ENCODE results near the gene CNTN5. TPM values are rescaled to one million over a fixed set of nuclear protein-coding genes. Genes with fewer than 3 reads are reported as not detected.

CNTN5 gene
- total and polyA plus RNA-seq, 10 of the 15 experiments (the other 5 are each of a cell fraction or from before 2014, with no cell fraction given) = 0.01 TPM; not detected in 9

DNA sequence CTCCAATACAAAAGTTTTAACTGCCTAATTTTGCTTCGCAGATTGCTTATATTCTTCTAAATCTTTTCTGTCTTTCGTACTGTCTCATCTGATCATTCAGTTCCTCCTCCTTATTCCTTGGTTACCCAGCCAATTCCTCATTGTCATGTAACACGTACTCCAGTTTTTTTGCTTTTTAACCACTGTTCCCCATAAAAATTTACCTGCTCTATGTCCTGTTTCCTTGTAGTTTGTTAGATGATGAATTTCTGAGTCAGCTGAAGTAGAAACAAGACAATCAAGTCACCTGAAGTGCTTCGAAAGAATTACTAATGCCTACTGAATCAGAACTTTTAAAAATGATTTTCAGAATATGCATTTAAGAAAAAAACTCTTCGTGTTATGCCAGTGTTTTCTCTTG lies 150.6 kb downstream of the CNTN5 start:
- Histone ChIP-seq H4K20me1 (ENCODE audit: control insufficient read depth, insufficient read depth) (no peaks in the 10 kb centered on the region), H3K27ac (ENCODE audit: control insufficient read depth, insufficient read depth) (no peak overlapping the region), H3K27me3 (replicated peaks in 1 of 2; ENCODE audit: control insufficient read depth in 2 of 2, insufficient read depth in 2 of 2, low read length in 1 of 2) (no peaks in the 10 kb centered on the region), H3K9ac (ENCODE audit: control insufficient read depth, insufficient read depth, low read length) (no peak overlapping the region), H3K4me1 (ENCODE audit: control insufficient read depth, insufficient read depth, low read length) (no peaks in the 10 kb centered on the region), H3K4me2 (ENCODE audit: control insufficient read depth, insufficient read depth) (no peak overlapping the region), H2AFZ (ENCODE audit: control insufficient read depth, low read depth, low read length) (no peak overlapping the region), H3K36me3 (ENCODE audit: control insufficient read depth in 2 of 2, insufficient read depth in 2 of 2, low read length in 1 of 2) (no peaks in the 10 kb centered on the region), H3K79me2 (ENCODE audit: control insufficient read depth, insufficient read depth, low read length) (no peaks in the 10 kb centered on the region), H3K4me3 (no peak overlapping the region), H3K9me3 (replicated peaks; ENCODE audit: control insufficient read depth, insufficient read depth, low read length) (no peaks in the 10 kb centered on the region)
- in situ Hi-C loops (cut with MboI) (no loop called here), intact Hi-C loops (cut with micrococcal nuclease; ENCODE audit: unreplicated experiment) (no loop called here)
- no peak for DNase-seq (ENCODE audit: low read depth, low spot score)
- BruUV-seq (replicated peaks) = no TSS peak
- ChIA-PET POLR2A (no interaction called here), RAD21 (ENCODE audit: unreplicated experiment) (no interaction called here), CTCF (no interaction called here), SMC1A (ENCODE audit: uncharacterized antibody, unreplicated experiment) (no interaction called here)
- no peak for FAIRE-seq
- TF ChIP-seq SMAD5 (IDR thresholded peaks at IDR 0.05; ENCODE audit: low read depth) (no peak), KLF5 (IDR thresholded peaks at IDR 0.05; ENCODE audit: partially characterized antibody) (no peak), IKZF2 (IDR thresholded peaks at IDR 0.05) (no peak), ELK1 (IDR thresholded peaks at IDR 0.05; ENCODE audit: low read depth, low read length) (no peak), CREM (IDR thresholded peaks at IDR 0.05; ENCODE audit: low read depth) (no peak), SMARCA5 (IDR thresholded peaks at IDR 0.05) (no peak), WRNIP1 (IDR thresholded peaks at IDR 0.05; ENCODE audit: borderline replicate concordance, low read depth, low read length) (no peak), BMI1 (IDR thresholded peaks at IDR 0.05; ENCODE audit: borderline replicate concordance) (no peak), NRF1 (conservative IDR thresholded peaks at IDR 0.05; ENCODE audit: low read depth, low read length) (no peak), FOXM1 (IDR thresholded peaks at IDR 0.05; ENCODE audit: low read depth, low read length) (no peak), SUPT20H (IDR thresholded peaks at IDR 0.05; ENCODE audit: borderline replicate concordance, control insufficient read depth, low read depth, low read length) (no peak), TCF12 (IDR thresholded peaks at IDR 0.05; ENCODE audit: low read depth, low read length) (no peak), SKIL (IDR thresholded peaks at IDR 0.05; ENCODE audit: low read depth, poor library complexity, severe bottlenecking) (no peak), PAX8 (IDR thresholded peaks at IDR 0.05) (no peak)
- TF ChIP-seq, protein P1, sequence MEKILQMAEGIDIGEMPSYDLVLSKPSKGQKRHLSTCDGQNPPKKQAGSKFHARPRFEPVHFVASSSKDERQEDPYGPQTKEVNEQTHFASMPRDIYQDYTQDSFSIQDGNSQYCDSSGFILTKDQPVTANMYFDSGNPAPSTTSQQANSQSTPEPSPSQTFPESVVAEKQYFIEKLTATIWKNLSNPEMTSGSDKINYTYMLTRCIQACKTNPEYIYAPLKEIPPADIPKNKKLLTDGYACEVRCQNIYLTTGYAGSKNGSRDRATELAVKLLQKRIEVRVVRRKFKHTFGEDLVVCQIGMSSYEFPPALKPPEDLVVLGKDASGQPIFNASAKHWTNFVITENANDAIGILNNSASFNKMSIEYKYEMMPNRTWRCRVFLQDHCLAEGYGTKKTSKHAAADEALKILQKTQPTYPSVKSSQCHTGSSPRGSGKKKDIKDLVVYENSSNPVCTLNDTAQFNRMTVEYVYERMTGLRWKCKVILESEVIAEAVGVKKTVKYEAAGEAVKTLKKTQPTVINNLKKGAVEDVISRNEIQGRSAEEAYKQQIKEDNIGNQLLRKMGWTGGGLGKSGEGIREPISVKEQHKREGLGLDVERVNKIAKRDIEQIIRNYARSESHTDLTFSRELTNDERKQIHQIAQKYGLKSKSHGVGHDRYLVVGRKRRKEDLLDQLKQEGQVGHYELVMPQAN (conservative IDR thresholded peaks at IDR 0.05) = no peak
- TF ChIP-seq, protein P2, sequence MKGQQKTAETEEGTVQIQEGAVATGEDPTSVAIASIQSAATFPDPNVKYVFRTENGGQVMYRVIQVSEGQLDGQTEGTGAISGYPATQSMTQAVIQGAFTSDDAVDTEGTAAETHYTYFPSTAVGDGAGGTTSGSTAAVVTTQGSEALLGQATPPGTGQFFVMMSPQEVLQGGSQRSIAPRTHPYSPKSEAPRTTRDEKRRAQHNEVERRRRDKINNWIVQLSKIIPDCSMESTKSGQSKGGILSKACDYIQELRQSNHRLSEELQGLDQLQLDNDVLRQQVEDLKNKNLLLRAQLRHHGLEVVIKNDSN (IDR thresholded peaks at IDR 0.05; ENCODE audit: borderline replicate concordance, extremely low read length, insufficient read depth, low read depth, low read length) = no peak
- WGBS (ENCODE audit: insufficient coverage, insufficient replicate concordance, low lambda C conversion rate, missing lambda C conversion rate) = 9% methylated on average over 5 of the region's 5 CpGs
- ATAC-seq = no peak
